ENCODE measurements around the gene GRIK5. TPM values are rescaled to one million over a fixed set of nuclear protein-coding genes. Genes with fewer than 3 reads are reported as not detected.

Gene GRIK5
- total RNA-seq, 1 experiment from 2014 or later = 43.1 TPM

DNA sequence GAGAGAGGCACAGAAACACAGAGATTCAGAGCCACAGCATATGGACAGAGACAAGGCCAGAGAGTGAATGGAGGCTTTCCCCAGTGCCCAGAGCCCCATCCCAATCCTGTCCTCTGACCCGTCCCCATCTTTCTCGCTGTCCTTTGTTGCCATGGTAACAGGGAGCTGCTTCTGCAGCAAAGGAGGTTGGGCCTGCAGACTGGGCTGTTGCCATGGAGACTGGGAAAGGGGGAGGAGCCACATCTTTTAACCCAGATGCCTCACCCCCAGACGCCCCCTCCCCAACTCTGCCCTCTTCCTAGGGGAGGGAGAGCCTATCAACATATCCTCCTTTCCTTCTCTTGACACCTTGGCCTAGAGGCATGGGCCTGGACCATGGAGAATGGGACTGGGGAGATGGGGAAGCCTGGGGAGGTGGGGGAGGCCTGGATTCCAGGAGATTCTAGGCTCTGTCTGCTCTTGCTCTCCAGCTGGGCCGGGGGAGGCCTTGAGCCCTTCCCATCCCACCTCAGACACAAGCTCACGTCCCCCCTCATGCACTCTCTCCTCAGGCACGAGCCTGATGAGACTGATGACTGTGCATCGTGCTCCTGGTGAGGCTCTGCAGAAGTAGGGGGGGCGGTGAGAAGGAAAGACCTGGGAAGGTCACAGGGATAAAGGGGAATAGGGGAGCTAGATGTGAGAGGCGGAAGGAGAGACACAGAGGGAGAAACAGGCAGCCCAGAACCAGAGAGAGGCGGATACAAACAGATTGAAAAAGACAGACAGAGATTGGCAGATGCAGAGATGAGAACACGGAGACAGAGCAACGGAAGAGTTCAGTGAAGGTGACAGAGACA is 73.8 kb downstream of the GRIK5 start:
- H3K9me3 Mint-ChIP-seq = peaks cover 0 to 2% of the 10 kb centered on the region in 2 experiments; a peak in 3 of 5 replicates
- Histone ChIP-seq H3K9ac (ENCODE audit: extremely low read depth, insufficient read length, low read length) (no peak overlapping the region), H2BK15ac (ENCODE audit: low read depth, low read length) (no peak overlapping the region), H2BK5ac (ENCODE audit: insufficient read length, low read length) (no peak overlapping the region), H4K5ac (ENCODE audit: insufficient read length, low read depth, low read length) (no peak overlapping the region), H2BK20ac (ENCODE audit: low read depth, low read length, poor library complexity, severe bottlenecking) (no peak overlapping the region), H3K23me2 (ENCODE audit: insufficient read length, low read depth, low read length, poor library complexity, severe bottlenecking) (peaks cover 9% of the 10 kb centered on the region), H2AFZ (ENCODE audit: low read length) (no peak overlapping the region), H3K27ac (ENCODE audit: insufficient read length, low read depth, low read length) (no peak overlapping the region), H3K56ac (ENCODE audit: insufficient read length, low read depth, low read length) (no peak overlapping the region), H3K18ac (ENCODE audit: insufficient read length, low read depth, low read length) (no peak overlapping the region), H2BK12ac (ENCODE audit: insufficient read length, low read depth, low read length) (no peak overlapping the region), H3K4me1 (ENCODE audit: insufficient read depth, low read length) (no peaks in the 10 kb centered on the region), H4K8ac (replicated peaks; ENCODE audit: insufficient read length, low read depth, low read length) (no peak overlapping the region), H3K27me3 (ENCODE audit: insufficient read depth, low read length) (peaks cover 28% of the 10 kb centered on the region), H3T11ph (ENCODE audit: low read length) (no peak overlapping the region), H4K91ac (ENCODE audit: insufficient read length, low read depth, low read length) (no peak overlapping the region), H3K4ac (ENCODE audit: low read depth, low read length) (no peak overlapping the region), H3K4me2 (ENCODE audit: insufficient read depth, insufficient read length, low read length) (no peak overlapping the region), H4K20me1 (ENCODE audit: control insufficient read depth, insufficient read depth, insufficient read length) (peaks cover 2% of the 10 kb centered on the region), H3K9me3 (ENCODE audit: control insufficient read depth, low read depth, low read length) (no peaks in the 10 kb centered on the region), H3K14ac (ENCODE audit: insufficient read depth, low read length) (no peak overlapping the region), H3K79me1 (ENCODE audit: insufficient read depth, low read depth, low read length, poor library complexity, severe bottlenecking) (no peaks in the 10 kb centered on the region), H3K79me2 (ENCODE audit: insufficient read depth, low read length) (no peaks in the 10 kb centered on the region), H3K23ac (ENCODE audit: insufficient read length, low read depth, low read length) (no peak overlapping the region), H2BK120ac (ENCODE audit: low read depth, low read length, poor library complexity, severe bottlenecking) (no peak overlapping the region), H2AK5ac (ENCODE audit: insufficient read length, low read length) (no peak overlapping the region)
- H3K4me3 Mint-ChIP-seq = peak overlapping the region in 1 of 2 experiments; percentile 43; a peak in 3 of 5 replicates
- peak overlapping the region in 1 of 3 experiments; percentile 61; a peak in 1 of 7 replicates for H3K27ac Mint-ChIP-seq
- DNase-seq = peak; percentile 69
- H3K27me3 Mint-ChIP-seq (ENCODE audit: low read depth) = peaks cover 84% of the 10 kb centered on the region
- no CpG with 5 or more reads among the region's 12 CpGs for WGBS (ENCODE audit: extremely low coverage, insufficient read length, low lambda C conversion rate)
- peaks cover 3 to 12% (median 4%) of the 10 kb centered on the region in 3 experiments; a peak in 6 of 7 replicates for H3K36me3 Mint-ChIP-seq (ENCODE audit: insufficient read depth in 1 of 3, low read depth in 3 of 3)
- TF ChIP-seq, protein P1, sequence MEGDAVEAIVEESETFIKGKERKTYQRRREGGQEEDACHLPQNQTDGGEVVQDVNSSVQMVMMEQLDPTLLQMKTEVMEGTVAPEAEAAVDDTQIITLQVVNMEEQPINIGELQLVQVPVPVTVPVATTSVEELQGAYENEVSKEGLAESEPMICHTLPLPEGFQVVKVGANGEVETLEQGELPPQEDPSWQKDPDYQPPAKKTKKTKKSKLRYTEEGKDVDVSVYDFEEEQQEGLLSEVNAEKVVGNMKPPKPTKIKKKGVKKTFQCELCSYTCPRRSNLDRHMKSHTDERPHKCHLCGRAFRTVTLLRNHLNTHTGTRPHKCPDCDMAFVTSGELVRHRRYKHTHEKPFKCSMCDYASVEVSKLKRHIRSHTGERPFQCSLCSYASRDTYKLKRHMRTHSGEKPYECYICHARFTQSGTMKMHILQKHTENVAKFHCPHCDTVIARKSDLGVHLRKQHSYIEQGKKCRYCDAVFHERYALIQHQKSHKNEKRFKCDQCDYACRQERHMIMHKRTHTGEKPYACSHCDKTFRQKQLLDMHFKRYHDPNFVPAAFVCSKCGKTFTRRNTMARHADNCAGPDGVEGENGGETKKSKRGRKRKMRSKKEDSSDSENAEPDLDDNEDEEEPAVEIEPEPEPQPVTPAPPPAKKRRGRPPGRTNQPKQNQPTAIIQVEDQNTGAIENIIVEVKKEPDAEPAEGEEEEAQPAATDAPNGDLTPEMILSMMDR (conservative IDR thresholded peaks at IDR 0.05) = no peak
- H3K4me1 Mint-ChIP-seq = peaks cover 23 to 51% of the 10 kb centered on the region in 2 experiments

Measured in H9 (cell line).